Testis (tissue), 2 donors: ENCODE results near the gene CTSD.

Experiments used
- CTCF ChIP-seq, 3 experiments: fragments of 450-650 bp in 2 of 3; fragments of 200-600 bp in 1 of 3; sonication (generic) in 1 of 3; IDR thresholded peaks; one replicate each; pipeline ENCODE4 v1.5.1; 2016 to 2019; ENCODE audit warnings: antibody characterized with exemption in 3 of 3, mild to moderate bottlenecking in 2 of 3, moderate library complexity in 1 of 3
- POLR2A ChIP-seq: fragments of 450-650 bp; IDR thresholded peaks from one replicate; pipeline ENCODE4 v1.6.1; 2017; ENCODE audit warnings: antibody characterized with exemption, mild to moderate bottlenecking, moderate library complexity

DNA sequence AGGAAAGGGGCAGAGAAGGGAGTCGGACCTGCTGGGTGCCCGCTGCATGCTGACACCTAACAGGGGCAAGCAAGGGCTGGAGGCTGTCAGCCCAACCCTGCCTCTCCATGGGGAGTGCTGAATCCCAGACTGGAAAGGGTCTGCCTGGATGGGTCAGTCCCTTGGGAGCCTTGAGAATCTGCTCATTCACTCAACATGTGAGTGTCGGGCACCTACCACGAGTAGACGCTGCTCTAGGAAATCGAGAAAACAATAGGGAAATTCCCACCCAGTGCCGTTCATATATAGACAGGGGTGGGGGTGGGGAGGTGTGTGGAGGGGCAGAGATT is 4.4 kb upstream of the CTSD start:
- no peak for TF ChIP-seq POLR2A
- no peak for TF ChIP-seq CTCF (IDR thresholded peaks at IDR 0.05)
